ENCODE results near the gene BIN2. TPM values are rescaled to one million over a fixed set of nuclear protein-coding genes. Genes with fewer than 3 reads are reported as not detected.

Gene BIN2
- total and polyA plus RNA-seq, 10 of the 15 experiments (the other 5 are each of a cell fraction or from before 2014, with no cell fraction given): 8.6 to 42.9 (median 32.1) TPM

DNA sequence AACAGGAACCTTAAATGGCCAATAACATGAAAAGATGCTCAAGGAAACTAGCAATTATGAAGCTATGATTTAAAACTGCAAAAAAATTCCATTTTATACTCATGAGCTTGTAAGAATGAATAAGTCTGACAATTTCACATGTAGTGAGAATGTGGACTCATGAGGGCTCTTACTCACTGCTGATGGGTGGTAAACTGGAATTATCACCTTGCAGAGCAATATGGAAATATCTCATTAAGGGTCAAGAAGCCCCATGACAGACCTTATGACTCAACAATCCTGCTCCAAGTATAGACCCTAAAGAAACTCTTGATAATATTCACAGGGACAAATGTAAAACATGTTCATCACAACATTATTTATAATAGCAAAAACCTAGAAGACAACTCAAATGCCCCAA, 30.3 kb downstream of the BIN2 start (continued):
- TF ChIP-seq, protein P1, sequence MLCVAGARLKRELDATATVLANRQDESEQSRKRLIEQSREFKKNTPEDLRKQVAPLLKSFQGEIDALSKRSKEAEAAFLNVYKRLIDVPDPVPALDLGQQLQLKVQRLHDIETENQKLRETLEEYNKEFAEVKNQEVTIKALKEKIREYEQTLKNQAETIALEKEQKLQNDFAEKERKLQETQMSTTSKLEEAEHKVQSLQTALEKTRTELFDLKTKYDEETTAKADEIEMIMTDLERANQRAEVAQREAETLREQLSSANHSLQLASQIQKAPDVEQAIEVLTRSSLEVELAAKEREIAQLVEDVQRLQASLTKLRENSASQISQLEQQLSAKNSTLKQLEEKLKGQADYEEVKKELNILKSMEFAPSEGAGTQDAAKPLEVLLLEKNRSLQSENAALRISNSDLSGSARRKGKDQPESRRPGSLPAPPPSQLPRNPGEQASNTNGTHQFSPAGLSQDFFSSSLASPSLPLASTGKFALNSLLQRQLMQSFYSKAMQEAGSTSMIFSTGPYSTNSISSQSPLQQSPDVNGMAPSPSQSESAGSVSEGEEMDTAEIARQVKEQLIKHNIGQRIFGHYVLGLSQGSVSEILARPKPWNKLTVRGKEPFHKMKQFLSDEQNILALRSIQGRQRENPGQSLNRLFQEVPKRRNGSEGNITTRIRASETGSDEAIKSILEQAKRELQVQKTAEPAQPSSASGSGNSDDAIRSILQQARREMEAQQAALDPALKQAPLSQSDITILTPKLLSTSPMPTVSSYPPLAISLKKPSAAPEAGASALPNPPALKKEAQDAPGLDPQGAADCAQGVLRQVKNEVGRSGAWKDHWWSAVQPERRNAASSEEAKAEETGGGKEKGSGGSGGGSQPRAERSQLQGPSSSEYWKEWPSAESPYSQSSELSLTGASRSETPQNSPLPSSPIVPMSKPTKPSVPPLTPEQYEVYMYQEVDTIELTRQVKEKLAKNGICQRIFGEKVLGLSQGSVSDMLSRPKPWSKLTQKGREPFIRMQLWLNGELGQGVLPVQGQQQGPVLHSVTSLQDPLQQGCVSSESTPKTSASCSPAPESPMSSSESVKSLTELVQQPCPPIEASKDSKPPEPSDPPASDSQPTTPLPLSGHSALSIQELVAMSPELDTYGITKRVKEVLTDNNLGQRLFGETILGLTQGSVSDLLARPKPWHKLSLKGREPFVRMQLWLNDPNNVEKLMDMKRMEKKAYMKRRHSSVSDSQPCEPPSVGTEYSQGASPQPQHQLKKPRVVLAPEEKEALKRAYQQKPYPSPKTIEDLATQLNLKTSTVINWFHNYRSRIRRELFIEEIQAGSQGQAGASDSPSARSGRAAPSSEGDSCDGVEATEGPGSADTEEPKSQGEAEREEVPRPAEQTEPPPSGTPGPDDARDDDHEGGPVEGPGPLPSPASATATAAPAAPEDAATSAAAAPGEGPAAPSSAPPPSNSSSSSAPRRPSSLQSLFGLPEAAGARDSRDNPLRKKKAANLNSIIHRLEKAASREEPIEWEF (IDR thresholded peaks at IDR 0.05; ENCODE audit: insufficient replicate concordance, low read depth, low read length): no peak
- TF ChIP-seq YY1 (IDR thresholded peaks at IDR 0.05; ENCODE audit: low read depth, low read length) (no peak), NR2C1 (IDR thresholded peaks at IDR 0.05) (no peak), ZNF622 (IDR thresholded peaks at IDR 0.05) (no peak)
- TF ChIP-seq, protein P2, sequence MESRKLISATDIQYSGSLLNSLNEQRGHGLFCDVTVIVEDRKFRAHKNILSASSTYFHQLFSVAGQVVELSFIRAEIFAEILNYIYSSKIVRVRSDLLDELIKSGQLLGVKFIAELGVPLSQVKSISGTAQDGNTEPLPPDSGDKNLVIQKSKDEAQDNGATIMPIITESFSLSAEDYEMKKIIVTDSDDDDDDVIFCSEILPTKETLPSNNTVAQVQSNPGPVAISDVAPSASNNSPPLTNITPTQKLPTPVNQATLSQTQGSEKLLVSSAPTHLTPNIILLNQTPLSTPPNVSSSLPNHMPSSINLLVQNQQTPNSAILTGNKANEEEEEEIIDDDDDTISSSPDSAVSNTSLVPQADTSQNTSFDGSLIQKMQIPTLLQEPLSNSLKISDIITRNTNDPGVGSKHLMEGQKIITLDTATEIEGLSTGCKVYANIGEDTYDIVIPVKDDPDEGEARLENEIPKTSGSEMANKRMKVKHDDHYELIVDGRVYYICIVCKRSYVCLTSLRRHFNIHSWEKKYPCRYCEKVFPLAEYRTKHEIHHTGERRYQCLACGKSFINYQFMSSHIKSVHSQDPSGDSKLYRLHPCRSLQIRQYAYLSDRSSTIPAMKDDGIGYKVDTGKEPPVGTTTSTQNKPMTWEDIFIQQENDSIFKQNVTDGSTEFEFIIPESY (IDR thresholded peaks at IDR 0.05): no peak
- TF ChIP-seq, protein P3, sequence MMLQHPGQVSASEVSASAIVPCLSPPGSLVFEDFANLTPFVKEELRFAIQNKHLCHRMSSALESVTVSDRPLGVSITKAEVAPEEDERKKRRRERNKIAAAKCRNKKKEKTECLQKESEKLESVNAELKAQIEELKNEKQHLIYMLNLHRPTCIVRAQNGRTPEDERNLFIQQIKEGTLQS (IDR thresholded peaks at IDR 0.05; ENCODE audit: borderline replicate concordance, extremely low read depth, low read depth, low read length): no peak
